SK-N-SH treated with all-trans-retinoic acid at 6 μM for 48 hours (cell line): ENCODE data around the gene B3GALT2.

Experiments
- ATAC-seq: fragments of 200-7000 bp; cut with Tn5 transposase; 3 replicates; pipeline ENCODE4 v1.9.1; 2020; ENCODE audit warnings: mild to moderate bottlenecking, moderate library complexity
- ARNTL ChIP-seq: fragments of 450-650 bp; formaldehyde crosslinking; IDR thresholded peaks from 2 replicates; pipeline ENCODE4 v1.5.0; 2020; ENCODE audit warnings: low read depth, mild to moderate bottlenecking, moderate library complexity, borderline replicate concordance
- BACH2 ChIP-seq: fragments of 250-450 bp; sonication (Bioruptor Pico); IDR thresholded peaks from 2 replicates; pipeline ENCODE4 v1.9.0; 2021; ENCODE audit warnings: mild to moderate bottlenecking, borderline replicate concordance
- CSDC2 ChIP-seq: fragments of 250-450 bp; sonication (Bioruptor Pico); IDR thresholded peaks from 2 replicates; pipeline ENCODE4 v1.5.0; 2020; ENCODE audit warnings: mild to moderate bottlenecking, moderate library complexity
- ESRRG ChIP-seq: fragments of 250-450 bp; sonication (Bioruptor Pico); IDR thresholded peaks from 2 replicates; pipeline ENCODE4 v1.6.1; 2021; ENCODE audit warnings: mild to moderate bottlenecking
- GLIS3 ChIP-seq: fragments of 250-450 bp; sonication (Bioruptor Pico); IDR thresholded peaks from 2 replicates; pipeline ENCODE4 v1.5.0; 2020; ENCODE audit warnings: mild to moderate bottlenecking, moderate library complexity
- ISL1 ChIP-seq: fragments of 250-450 bp; sonication (Bioruptor Pico); IDR thresholded peaks from 2 replicates; pipeline ENCODE4 v2.1.2; 2022; ENCODE audit warnings: mild to moderate bottlenecking, moderate library complexity
- PPARA ChIP-seq: fragments of 250-450 bp; sonication (Bioruptor Pico); IDR thresholded peaks from 2 replicates; pipeline ENCODE4 v1.5.0; 2020; ENCODE audit warnings: mild to moderate bottlenecking, borderline replicate concordance
- RARB ChIP-seq: fragments of 250-450 bp; sonication (Bioruptor Pico); IDR thresholded peaks from 2 replicates; pipeline ENCODE4 v1.8.0; 2021; ENCODE audit warnings: mild to moderate bottlenecking, moderate library complexity
- SNAI2 ChIP-seq: fragments of 250-450 bp; sonication (Bioruptor Pico); IDR thresholded peaks from 2 replicates; pipeline ENCODE4 v1.5.0; 2020; ENCODE audit warnings: mild to moderate bottlenecking, moderate library complexity
- TCF4 ChIP-seq: fragments of 250-450 bp; sonication (Bioruptor Pico); IDR thresholded peaks from 2 replicates; pipeline ENCODE4 v1.8.0; 2021; ENCODE audit warnings: mild to moderate bottlenecking, moderate library complexity, borderline replicate concordance
- TOX ChIP-seq: fragments of 250-450 bp; sonication (Bioruptor Pico); IDR thresholded peaks from 2 replicates; pipeline ENCODE4 v1.8.0; 2021; ENCODE audit warnings: mild to moderate bottlenecking, moderate library complexity, borderline replicate concordance
- ZC3H10 ChIP-seq: fragments of 250-450 bp; sonication (Bioruptor Pico); IDR thresholded peaks from 2 replicates; pipeline ENCODE4 v1.5.1; 2021; ENCODE audit warnings: mild to moderate bottlenecking, moderate library complexity
- ZFP3 ChIP-seq: fragments of 250-450 bp; sonication (Bioruptor Pico); IDR thresholded peaks from 2 replicates; pipeline ENCODE4 v1.5.0; 2020; ENCODE audit warnings: mild to moderate bottlenecking, moderate library complexity
- ZFP30 ChIP-seq: fragments of 450-650 bp; formaldehyde crosslinking; IDR thresholded peaks from 2 replicates; pipeline ENCODE4 v1.5.0; 2022; ENCODE audit warnings: mild to moderate bottlenecking, moderate library complexity
- ZNF565 ChIP-seq: fragments of 450-650 bp; formaldehyde crosslinking; conservative IDR thresholded peaks from 2 replicates; pipeline ENCODE4 v1.5.0; 2020; ENCODE audit warnings: low read depth, mild to moderate bottlenecking, moderate library complexity
- ZNF70 ChIP-seq: fragments of 450-650 bp; formaldehyde crosslinking; IDR thresholded peaks from 2 replicates; pipeline ENCODE4 v1.5.0; 2020; ENCODE audit warnings: mild to moderate bottlenecking, moderate library complexity
- TF ChIP-seq, protein P1 (sequence below): fragments of 250-450 bp; sonication (Bioruptor Pico); IDR thresholded peaks from 2 replicates; pipeline ENCODE4 v1.5.1; 2021; ENCODE audit warnings: mild to moderate bottlenecking, moderate library complexity
- TF ChIP-seq, protein P2 (sequence below): fragments of 250-450 bp; sonication (Bioruptor Pico); IDR thresholded peaks from 2 replicates; pipeline ENCODE4 v1.8.0; 2020; ENCODE audit warnings: mild to moderate bottlenecking, moderate library complexity, borderline replicate concordance
- TF ChIP-seq, protein P3 (sequence below): fragments of 250-450 bp; sonication (Bioruptor Pico); IDR thresholded peaks from 2 replicates; pipeline ENCODE4 v1.5.1; 2020; ENCODE audit warnings: low read depth, mild to moderate bottlenecking, moderate library complexity
- TF ChIP-seq, protein P4 (sequence below): fragments of 250-450 bp; sonication (Bioruptor Pico); IDR thresholded peaks from 2 replicates; pipeline ENCODE4 v1.8.0; 2021; ENCODE audit warnings: low read depth, mild to moderate bottlenecking, moderate library complexity, borderline replicate concordance
- TF ChIP-seq, protein P5 (sequence below): fragments of 250-450 bp; sonication (Bioruptor Pico); IDR thresholded peaks from 2 replicates; pipeline ENCODE4 v1.5.0; 2020; ENCODE audit warnings: mild to moderate bottlenecking, moderate library complexity

B3GALT2 gene

DNA sequence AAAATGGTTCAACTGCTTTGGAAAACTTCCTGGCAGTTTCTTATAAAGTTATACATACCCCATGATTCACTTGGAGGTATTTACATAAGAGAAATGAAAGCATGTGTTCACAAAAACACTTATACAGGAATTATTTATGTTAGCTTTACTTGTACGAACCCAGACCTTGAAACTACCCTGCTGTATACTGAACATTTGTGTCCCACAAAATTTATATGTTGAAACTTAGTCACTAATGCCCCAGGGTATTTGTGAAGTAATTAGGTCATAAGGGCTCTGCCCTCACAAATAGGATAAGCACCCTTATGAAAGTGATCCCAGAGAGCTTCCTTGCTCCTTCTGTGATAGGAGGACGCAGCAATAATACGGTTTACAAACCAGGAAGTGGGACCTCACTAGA, 42.7 kb upstream of the B3GALT2 start:
- no peak for ATAC-seq
- TF ChIP-seq RARB (CRISPR knock-in tag) (no peak), BACH2 (CRISPR knock-in tag) (no peak), ZNF70 (no peak), TOX (CRISPR knock-in tag) (no peak), GLIS3 (no peak), ZFP3 (CRISPR knock-in tag) (no peak), SNAI2 (CRISPR knock-in tag) (no peak), PPARA (CRISPR knock-in tag) (no peak), ESRRG (CRISPR knock-in tag) (no peak)
- TF ChIP-seq, protein P1, sequence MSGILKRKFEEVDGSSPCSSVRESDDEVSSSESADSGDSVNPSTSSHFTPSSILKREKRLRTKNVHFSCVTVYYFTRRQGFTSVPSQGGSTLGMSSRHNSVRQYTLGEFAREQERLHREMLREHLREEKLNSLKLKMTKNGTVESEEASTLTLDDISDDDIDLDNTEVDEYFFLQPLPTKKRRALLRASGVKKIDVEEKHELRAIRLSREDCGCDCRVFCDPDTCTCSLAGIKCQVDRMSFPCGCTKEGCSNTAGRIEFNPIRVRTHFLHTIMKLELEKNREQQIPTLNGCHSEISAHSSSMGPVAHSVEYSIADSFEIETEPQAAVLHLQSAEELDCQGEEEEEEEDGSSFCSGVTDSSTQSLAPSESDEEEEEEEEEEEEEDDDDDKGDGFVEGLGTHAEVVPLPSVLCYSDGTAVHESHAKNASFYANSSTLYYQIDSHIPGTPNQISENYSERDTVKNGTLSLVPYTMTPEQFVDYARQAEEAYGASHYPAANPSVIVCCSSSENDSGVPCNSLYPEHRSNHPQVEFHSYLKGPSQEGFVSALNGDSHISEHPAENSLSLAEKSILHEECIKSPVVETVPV (CRISPR knock-in tag), result no peak
- TF ChIP-seq, protein P2, sequence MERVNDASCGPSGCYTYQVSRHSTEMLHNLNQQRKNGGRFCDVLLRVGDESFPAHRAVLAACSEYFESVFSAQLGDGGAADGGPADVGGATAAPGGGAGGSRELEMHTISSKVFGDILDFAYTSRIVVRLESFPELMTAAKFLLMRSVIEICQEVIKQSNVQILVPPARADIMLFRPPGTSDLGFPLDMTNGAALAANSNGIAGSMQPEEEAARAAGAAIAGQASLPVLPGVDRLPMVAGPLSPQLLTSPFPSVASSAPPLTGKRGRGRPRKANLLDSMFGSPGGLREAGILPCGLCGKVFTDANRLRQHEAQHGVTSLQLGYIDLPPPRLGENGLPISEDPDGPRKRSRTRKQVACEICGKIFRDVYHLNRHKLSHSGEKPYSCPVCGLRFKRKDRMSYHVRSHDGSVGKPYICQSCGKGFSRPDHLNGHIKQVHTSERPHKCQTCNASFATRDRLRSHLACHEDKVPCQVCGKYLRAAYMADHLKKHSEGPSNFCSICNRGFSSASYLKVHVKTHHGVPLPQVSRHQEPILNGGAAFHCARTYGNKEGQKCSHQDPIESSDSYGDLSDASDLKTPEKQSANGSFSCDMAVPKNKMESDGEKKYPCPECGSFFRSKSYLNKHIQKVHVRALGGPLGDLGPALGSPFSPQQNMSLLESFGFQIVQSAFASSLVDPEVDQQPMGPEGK (CRISPR knock-in tag), result no peak
- TF ChIP-seq, protein P3, sequence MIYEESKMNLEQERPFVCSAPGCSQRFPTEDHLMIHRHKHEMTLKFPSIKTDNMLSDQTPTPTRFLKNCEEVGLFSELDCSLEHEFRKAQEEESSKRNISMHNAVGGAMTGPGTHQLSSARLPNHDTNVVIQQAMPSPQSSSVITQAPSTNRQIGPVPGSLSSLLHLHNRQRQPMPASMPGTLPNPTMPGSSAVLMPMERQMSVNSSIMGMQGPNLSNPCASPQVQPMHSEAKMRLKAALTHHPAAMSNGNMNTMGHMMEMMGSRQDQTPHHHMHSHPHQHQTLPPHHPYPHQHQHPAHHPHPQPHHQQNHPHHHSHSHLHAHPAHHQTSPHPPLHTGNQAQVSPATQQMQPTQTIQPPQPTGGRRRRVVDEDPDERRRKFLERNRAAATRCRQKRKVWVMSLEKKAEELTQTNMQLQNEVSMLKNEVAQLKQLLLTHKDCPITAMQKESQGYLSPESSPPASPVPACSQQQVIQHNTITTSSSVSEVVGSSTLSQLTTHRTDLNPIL (CRISPR knock-in tag), result no peak

DNA sequence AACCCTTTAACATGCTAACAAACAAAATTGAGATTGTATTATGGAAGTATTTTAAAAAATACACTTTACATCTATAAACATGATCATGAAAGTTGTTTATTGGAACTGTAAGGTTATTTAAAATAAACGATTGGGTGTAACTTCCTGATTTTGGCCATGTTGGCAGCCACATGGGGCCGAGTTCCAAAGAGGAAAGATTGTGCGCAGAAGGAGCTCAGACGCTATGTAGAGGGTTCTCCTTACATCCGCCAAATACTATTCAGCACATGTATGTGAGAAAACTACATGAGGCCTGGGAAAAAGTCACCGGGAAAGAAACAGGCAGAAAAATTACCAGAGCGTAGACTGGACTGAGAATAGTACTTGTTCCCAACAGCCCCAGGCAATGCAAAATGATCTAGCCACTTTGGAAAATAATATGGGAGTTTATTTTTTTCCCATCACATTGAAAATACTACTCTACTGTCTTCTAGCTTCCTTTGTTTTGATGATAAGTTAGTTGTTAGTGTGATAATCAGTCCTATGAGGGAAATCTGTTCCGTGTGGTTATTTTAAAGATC, 35.7 kb upstream of the B3GALT2 start:
- no peak for ATAC-seq
- no peak for TF ChIP-seq ZNF565
- TF ChIP-seq ARNTL, result no peak
- no peak for TF ChIP-seq ZFP3 (CRISPR knock-in tag)
- TF ChIP-seq, protein P4, sequence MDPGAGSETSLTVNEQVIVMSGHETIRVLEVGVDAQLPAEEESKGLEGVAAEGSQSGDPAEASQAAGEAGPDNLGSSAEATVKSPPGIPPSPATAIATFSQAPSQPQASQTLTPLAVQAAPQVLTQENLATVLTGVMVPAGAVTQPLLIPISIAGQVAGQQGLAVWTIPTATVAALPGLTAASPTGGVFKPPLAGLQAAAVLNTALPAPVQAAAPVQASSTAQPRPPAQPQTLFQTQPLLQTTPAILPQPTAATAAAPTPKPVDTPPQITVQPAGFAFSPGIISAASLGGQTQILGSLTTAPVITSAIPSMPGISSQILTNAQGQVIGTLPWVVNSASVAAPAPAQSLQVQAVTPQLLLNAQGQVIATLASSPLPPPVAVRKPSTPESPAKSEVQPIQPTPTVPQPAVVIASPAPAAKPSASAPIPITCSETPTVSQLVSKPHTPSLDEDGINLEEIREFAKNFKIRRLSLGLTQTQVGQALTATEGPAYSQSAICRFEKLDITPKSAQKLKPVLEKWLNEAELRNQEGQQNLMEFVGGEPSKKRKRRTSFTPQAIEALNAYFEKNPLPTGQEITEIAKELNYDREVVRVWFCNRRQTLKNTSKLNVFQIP (CRISPR knock-in tag), result no peak
- no peak for TF ChIP-seq SNAI2 (CRISPR knock-in tag)

DNA sequence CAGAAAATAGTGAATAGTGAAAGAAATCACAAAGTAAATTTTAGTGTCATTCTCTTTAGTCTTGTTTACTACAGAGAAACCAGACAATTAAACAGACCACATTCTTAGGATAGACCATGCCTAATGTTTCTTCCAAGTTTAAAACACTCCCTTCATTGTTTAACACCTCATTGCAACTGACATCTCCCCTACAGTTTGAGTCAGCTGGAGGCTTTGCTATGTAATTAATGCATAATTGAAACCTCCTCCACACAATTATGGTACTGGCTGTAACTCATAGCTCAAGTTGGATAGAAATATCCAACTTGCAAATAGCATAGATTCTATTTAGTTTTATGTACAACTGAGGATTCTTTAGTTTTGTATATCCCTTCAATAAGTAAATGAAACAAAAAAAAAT, 35.2 kb upstream of the B3GALT2 start:
- ATAC-seq, result no peak
- TF ChIP-seq TOX (CRISPR knock-in tag) (no peak), BACH2 (CRISPR knock-in tag) (no peak), ARNTL (no peak), ISL1 (CRISPR knock-in tag) (no peak), ZC3H10 (CRISPR knock-in tag) (no peak), ZFP3 (CRISPR knock-in tag) (no peak), ESRRG (CRISPR knock-in tag) (no peak), CSDC2 (CRISPR knock-in tag) (no peak), SNAI2 (CRISPR knock-in tag) (no peak), ZFP30 (CRISPR knock-in tag) (no peak), ZNF70 (no peak), ZNF565 (no peak), TCF4 (CRISPR knock-in tag) (no peak)
- TF ChIP-seq, protein P3 (CRISPR knock-in tag), result no peak
- TF ChIP-seq, protein P5, sequence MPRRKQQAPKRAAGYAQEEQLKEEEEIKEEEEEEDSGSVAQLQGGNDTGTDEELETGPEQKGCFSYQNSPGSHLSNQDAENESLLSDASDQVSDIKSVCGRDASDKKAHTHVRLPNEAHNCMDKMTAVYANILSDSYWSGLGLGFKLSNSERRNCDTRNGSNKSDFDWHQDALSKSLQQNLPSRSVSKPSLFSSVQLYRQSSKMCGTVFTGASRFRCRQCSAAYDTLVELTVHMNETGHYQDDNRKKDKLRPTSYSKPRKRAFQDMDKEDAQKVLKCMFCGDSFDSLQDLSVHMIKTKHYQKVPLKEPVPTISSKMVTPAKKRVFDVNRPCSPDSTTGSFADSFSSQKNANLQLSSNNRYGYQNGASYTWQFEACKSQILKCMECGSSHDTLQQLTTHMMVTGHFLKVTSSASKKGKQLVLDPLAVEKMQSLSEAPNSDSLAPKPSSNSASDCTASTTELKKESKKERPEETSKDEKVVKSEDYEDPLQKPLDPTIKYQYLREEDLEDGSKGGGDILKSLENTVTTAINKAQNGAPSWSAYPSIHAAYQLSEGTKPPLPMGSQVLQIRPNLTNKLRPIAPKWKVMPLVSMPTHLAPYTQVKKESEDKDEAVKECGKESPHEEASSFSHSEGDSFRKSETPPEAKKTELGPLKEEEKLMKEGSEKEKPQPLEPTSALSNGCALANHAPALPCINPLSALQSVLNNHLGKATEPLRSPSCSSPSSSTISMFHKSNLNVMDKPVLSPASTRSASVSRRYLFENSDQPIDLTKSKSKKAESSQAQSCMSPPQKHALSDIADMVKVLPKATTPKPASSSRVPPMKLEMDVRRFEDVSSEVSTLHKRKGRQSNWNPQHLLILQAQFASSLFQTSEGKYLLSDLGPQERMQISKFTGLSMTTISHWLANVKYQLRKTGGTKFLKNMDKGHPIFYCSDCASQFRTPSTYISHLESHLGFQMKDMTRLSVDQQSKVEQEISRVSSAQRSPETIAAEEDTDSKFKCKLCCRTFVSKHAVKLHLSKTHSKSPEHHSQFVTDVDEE (CRISPR knock-in tag), result no peak
- TF ChIP-seq, protein P1 (CRISPR knock-in tag), result no peak
